KMS-11 (cell line): ENCODE measurements around the gene SEZ6.
A peak's percentile ranks its signal among the peaks of the same experiment; 100 is the strongest.

Source experiments
- H2AFZ ChIP-seq: fragments of 200-600 bp; sonication (generic); 2 replicates; pipeline ENCODE4 v1.6.1; 2016; ENCODE audit warnings: antibody characterized with exemption, mixed run types, low read depth
- H3K27ac ChIP-seq: fragments of 200-600 bp; sonication (generic); 2 replicates; pipeline ENCODE4 v1.6.1; 2016; ENCODE audit warnings: mild to moderate bottlenecking, mixed run types
- H3K27me3 ChIP-seq: fragments of 200-600 bp; sonication (generic); 2 replicates; pipeline ENCODE4 v1.6.1; 2017; ENCODE audit warnings: mild to moderate bottlenecking, low read depth, mixed run types, moderate library complexity; ENCODE audit not compliant: insufficient read depth
- H3K36me3 ChIP-seq: fragments of 200-600 bp; sonication (generic); 2 replicates; pipeline ENCODE4 v1.6.1; 2017; ENCODE audit warnings: mild to moderate bottlenecking, mixed run types; ENCODE audit not compliant: insufficient read depth
- H3K4me1 ChIP-seq: fragments of 200-600 bp; sonication (generic); 2 replicates; pipeline ENCODE4 v1.6.1; 2016; ENCODE audit warnings: mild to moderate bottlenecking, low read depth, mixed run types; ENCODE audit not compliant: poor library complexity, severe bottlenecking
- H3K4me2 ChIP-seq: fragments of 200-600 bp; sonication (generic); 2 replicates; pipeline ENCODE4 v1.7.0; 2016; ENCODE audit warnings: mild to moderate bottlenecking, mixed run types
- H3K4me3 ChIP-seq: fragments of 200-600 bp; sonication (generic); IDR thresholded peaks from 2 replicates; pipeline ENCODE4 v1.6.1; 2017; ENCODE audit warnings: low read depth, low read length, mixed read lengths; ENCODE audit not compliant: insufficient read depth
- H3K79me2 ChIP-seq: fragments of 200-600 bp; sonication (generic); 2 replicates; pipeline ENCODE4 v1.6.1; 2016; ENCODE audit warnings: low read depth, mixed run types; ENCODE audit not compliant: insufficient read depth
- H3K9ac ChIP-seq: fragments of 200-600 bp; sonication (generic); 2 replicates; pipeline ENCODE4 v1.6.1; 2016; ENCODE audit warnings: mild to moderate bottlenecking, mixed run types
- H4K20me1 ChIP-seq: fragments of 200-600 bp; sonication (generic); 2 replicates; pipeline ENCODE4 v1.6.1; 2016; ENCODE audit warnings: mild to moderate bottlenecking, mixed run types; ENCODE audit not compliant: insufficient read depth
- TF ChIP-seq, protein P1 (sequence below): fragments of 200-600 bp; sonication (generic); conservative IDR thresholded peaks from 2 replicates; pipeline ENCODE4 v1.6.1; 2017; ENCODE audit warnings: low read depth, mild to moderate bottlenecking, antibody characterized with exemption, low read length, moderate library complexity, mixed read lengths

The SEZ6 gene

DNA sequence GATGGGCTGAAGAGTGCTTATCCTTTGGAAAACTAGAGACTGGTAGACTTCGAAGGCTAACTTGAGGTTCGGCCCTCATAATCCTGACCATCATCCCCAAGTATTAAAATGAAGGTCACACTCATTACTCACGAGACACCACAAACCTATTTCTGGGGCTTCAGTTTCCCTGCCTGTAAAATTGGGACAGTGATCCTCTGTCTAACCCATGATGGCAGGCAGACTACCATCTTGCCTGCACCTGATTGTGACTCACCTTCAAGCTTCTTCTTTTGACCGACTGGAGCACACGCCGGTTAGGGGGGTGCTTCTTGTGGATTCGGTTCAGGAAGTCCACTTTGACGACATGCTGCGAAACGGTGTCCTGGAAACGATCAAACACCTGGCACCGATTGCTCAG, 88.8 kb downstream of the SEZ6 start:
- H3K79me2 ChIP-seq: no peaks in the 10 kb centered on the region
- H3K4me1 ChIP-seq: peaks cover 8% of the 10 kb centered on the region
- no peak overlapping the region for H3K4me2 ChIP-seq
- peaks cover 27% of the 10 kb centered on the region; the same call in 1 of the 2 replicates for H3K36me3 ChIP-seq
- H3K4me3 ChIP-seq: no peak overlapping the region
- H3K9ac ChIP-seq: no peak overlapping the region
- H3K27me3 ChIP-seq: no peaks in the 10 kb centered on the region
- H2AFZ ChIP-seq: no peak overlapping the region
- TF ChIP-seq, protein P1, sequence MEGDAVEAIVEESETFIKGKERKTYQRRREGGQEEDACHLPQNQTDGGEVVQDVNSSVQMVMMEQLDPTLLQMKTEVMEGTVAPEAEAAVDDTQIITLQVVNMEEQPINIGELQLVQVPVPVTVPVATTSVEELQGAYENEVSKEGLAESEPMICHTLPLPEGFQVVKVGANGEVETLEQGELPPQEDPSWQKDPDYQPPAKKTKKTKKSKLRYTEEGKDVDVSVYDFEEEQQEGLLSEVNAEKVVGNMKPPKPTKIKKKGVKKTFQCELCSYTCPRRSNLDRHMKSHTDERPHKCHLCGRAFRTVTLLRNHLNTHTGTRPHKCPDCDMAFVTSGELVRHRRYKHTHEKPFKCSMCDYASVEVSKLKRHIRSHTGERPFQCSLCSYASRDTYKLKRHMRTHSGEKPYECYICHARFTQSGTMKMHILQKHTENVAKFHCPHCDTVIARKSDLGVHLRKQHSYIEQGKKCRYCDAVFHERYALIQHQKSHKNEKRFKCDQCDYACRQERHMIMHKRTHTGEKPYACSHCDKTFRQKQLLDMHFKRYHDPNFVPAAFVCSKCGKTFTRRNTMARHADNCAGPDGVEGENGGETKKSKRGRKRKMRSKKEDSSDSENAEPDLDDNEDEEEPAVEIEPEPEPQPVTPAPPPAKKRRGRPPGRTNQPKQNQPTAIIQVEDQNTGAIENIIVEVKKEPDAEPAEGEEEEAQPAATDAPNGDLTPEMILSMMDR: no peak
- peaks cover 5% of the 10 kb centered on the region; the same call in 1 of the 2 replicates for H4K20me1 ChIP-seq
- H3K27ac ChIP-seq: no peak overlapping the region; the same call in 1 of the 2 replicates

DNA sequence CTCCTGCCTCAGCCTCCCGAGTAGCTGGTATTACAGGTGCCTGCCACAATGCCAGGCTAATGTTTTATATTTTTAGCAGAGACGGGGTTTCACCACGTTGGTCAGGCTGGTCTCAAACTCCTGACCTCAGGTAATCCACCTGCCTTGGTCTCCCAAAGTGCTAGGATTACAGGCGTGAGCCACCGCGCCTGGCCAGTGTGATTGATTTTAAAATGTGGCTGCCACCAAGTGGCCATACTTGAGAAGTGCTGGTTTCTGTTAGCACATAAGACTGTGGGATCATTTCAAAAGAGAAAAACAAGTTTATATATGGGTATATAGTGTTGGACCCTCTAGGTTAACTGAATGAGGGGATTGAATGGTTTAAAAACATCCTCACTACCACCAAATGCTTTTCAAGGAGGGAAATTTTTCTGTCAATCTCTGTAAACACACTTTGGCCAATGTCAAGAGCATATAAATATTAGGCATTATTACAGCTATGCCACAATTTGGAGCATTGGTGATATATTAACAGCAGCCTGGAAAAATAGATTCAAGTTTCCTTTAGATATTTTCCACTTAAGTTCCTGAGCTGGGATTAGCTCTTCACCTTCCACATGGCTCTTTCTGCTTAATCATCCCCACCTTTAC, 89.4 kb downstream of the SEZ6 start:
- Histone ChIP-seq H3K36me3 (peaks cover 27% of the 10 kb centered on the region; the same call in 1 of the 2 replicates), H3K4me3 (no peak overlapping the region), H3K4me1 (peaks cover 8% of the 10 kb centered on the region), H3K27me3 (no peaks in the 10 kb centered on the region), H4K20me1 (peaks cover 5% of the 10 kb centered on the region; the same call in 1 of the 2 replicates), H3K27ac (no peak overlapping the region; the same call in 1 of the 2 replicates), H3K79me2 (no peaks in the 10 kb centered on the region), H2AFZ (no peak overlapping the region), H3K4me2 (no peak overlapping the region), H3K9ac (no peak overlapping the region)
- TF ChIP-seq, protein P1: peak; percentile 90

DNA sequence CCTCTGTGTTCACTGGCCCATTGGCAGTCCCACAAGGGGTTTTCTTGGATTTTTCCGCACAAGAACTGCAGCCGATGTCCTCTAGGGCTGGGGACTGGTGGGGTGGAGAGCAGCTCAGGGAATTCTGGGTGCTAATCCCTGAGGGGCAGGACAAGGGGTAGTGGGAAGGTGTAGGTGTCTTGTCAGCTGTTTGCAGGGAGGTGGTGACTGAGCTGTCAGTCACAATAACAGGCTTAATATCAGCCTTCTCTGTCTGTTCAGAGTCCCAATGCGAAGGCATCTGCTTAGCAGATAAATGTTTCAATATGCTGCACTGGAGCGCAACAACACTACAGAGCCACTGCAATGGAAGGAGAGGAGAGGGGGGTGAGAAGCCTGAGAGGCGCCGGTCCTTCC, 92.9 kb downstream of the SEZ6 start:
- Histone ChIP-seq H3K4me3 (no peak overlapping the region), H3K4me2 (no peak overlapping the region), H3K4me1 (peaks cover 8% of the 10 kb centered on the region), H3K9ac (no peak overlapping the region), H3K36me3 (peaks cover 22% of the 10 kb centered on the region; the same call in 1 of the 2 replicates), H4K20me1 (no peaks in the 10 kb centered on the region), H3K27ac (no peak overlapping the region), H3K27me3 (no peaks in the 10 kb centered on the region), H3K79me2 (no peaks in the 10 kb centered on the region), H2AFZ (no peak overlapping the region)
- TF ChIP-seq, protein P1: no peak

DNA sequence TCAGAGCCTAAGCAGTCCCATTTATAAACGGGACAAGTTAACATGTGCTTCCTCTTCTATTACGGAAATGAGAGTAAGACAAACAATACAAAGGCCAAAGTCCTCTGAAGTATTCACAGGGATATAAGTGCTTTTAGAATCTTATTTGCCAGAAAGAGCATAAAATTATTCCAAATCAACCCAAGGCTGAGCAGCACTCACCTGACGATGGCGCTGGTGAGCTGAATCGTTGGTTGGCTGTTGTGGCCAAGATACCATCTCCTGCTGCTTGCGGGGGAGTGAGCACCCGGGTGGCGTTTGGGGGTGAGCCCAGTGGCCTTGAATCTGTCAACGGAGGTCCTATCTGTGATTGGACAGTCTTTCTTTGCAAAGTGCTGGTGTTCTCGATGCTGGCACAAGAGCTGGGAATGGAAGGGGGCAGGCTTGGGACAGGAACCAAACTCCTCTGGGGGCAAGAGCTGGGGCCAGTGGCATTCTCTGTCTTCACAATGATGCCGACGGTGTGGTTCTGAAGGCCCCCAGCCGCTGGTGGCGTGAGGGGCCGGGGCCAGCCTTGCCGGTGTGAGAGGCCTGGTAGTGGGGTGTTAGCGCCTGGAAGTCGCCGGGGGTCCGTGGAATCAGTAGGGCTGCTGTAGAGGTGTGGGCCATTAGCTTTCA, 93.4 kb downstream of the SEZ6 start:
- H3K27ac ChIP-seq: no peak overlapping the region
- H3K9ac ChIP-seq: no peak overlapping the region
- no peak overlapping the region for H3K4me3 ChIP-seq
- TF ChIP-seq, protein P1: peak; percentile 43
- peaks cover 22% of the 10 kb centered on the region; the same call in 1 of the 2 replicates for H3K36me3 ChIP-seq
- no peaks in the 10 kb centered on the region for H3K27me3 ChIP-seq
- no peak overlapping the region for H3K4me2 ChIP-seq
- H3K79me2 ChIP-seq: no peaks in the 10 kb centered on the region
- H2AFZ ChIP-seq: no peak overlapping the region
- H3K4me1 ChIP-seq: peaks cover 8% of the 10 kb centered on the region
- H4K20me1 ChIP-seq: no peaks in the 10 kb centered on the region
